Breast epithelium (tissue), 3 donors: Measurements from ENCODE around the gene VSIG8.

Experiments used
- CTCF ChIP-seq, 3 donors: fragments of 450-650 bp; IDR thresholded peaks; one replicate each; pipeline ENCODE4 v1.5.1; 2016 to 2017; ENCODE audit warnings: antibody characterized with exemption in 3 of 3, mild to moderate bottlenecking in 3 of 3, moderate library complexity in 3 of 3
- POLR2A ChIP-seq: fragments of 450-650 bp; IDR thresholded peaks from one replicate; pipeline ENCODE4 v1.6.1; 2016; ENCODE audit warnings: antibody characterized with exemption, mild to moderate bottlenecking, moderate library complexity

GRCh38 chr1:159872891-159873290, 10.4 kb upstream of the VSIG8 start:
- TF ChIP-seq CTCF (IDR thresholded peaks at IDR 0.05) (no peak), POLR2A (no peak)
